Liver (tissue), 9 donors: ENCODE results near the gene NTHL1. TPM values are rescaled to one million over a fixed set of nuclear protein-coding genes. Genes with fewer than 3 reads are reported as not detected.

Experiments used
- DNase-seq: peaks from one replicate; pipeline ENCODE4 v3.0.0-alpha.2; 2017; ENCODE audit warnings: low spot score
- H3K27ac ChIP-seq, 2 donors: one replicate each; pipeline ENCODE4 v1.7.0; 2013; ENCODE audit warnings: inconsistent platforms in 2 of 2, low read length in 2 of 2, control low read depth in 1 of 2, low read depth in 1 of 2, mild to moderate bottlenecking in 1 of 2
- H3K27me3 ChIP-seq, 4 donors: one replicate each; pipeline versions ENCODE4 v1.6.1 to v1.7.0; 2013; ENCODE audit warnings: low read length in 3 of 4, inconsistent platforms in 1 of 4, mild to moderate bottlenecking in 1 of 4, moderate library complexity in 1 of 4; ENCODE audit not compliant: control insufficient read depth in 4 of 4, insufficient read depth in 4 of 4
- H3K36me3 ChIP-seq, 4 donors: one replicate each; pipeline versions ENCODE4 v1.6.1 to v1.7.0; 2013; ENCODE audit warnings: low read length in 3 of 4, mild to moderate bottlenecking in 3 of 4, low read depth in 1 of 4, moderate library complexity in 1 of 4; ENCODE audit not compliant: control insufficient read depth in 4 of 4, insufficient read depth in 3 of 4
- H3K4me1 ChIP-seq, 4 donors: one replicate each; pipeline versions ENCODE4 v1.6.1 to v1.7.0; 2013; ENCODE audit warnings: low read length in 3 of 4, mild to moderate bottlenecking in 3 of 4, moderate library complexity in 1 of 4; ENCODE audit not compliant: control insufficient read depth in 4 of 4, insufficient read depth in 4 of 4
- H3K4me3 ChIP-seq, 3 donors: one replicate each; pipeline versions ENCODE4 v1.6.1 to v1.7.0; 2013; ENCODE audit warnings: low read length in 3 of 3, control low read depth in 1 of 3, low read depth in 1 of 3, mild to moderate bottlenecking in 1 of 3
- H3K9ac ChIP-seq, 2 donors: one replicate each; pipeline ENCODE4 v1.7.0; 2013; ENCODE audit warnings: low read length in 2 of 2, mild to moderate bottlenecking in 2 of 2, moderate library complexity in 2 of 2, control low read depth in 1 of 2, low read depth in 1 of 2
- H3K9me3 ChIP-seq, 4 donors: one replicate each; pipeline versions ENCODE4 v1.6.1 to v1.7.0; 2013; ENCODE audit warnings: low read length in 3 of 4; ENCODE audit not compliant: control insufficient read depth in 4 of 4
- EGR1 ChIP-seq, 2 donors: IDR thresholded peaks; 2 replicates each; pipeline ENCODE4 v1.6.1; 2016 to 2018; ENCODE audit warnings: antibody characterized with exemption in 2 of 2, low read depth in 2 of 2
- FOXA1 ChIP-seq: IDR thresholded peaks from 2 replicates; pipeline ENCODE4 v1.6.1; 2016; ENCODE audit warnings: antibody characterized with exemption
- FOXA2 ChIP-seq: IDR thresholded peaks from 2 replicates; pipeline ENCODE4 v1.6.1; 2016; ENCODE audit warnings: antibody characterized with exemption
- GABPA ChIP-seq, 2 donors: IDR thresholded peaks in 1 of 2; conservative IDR thresholded peaks in 1 of 2; 2 replicates each; pipeline ENCODE4 v1.6.1; 2016; ENCODE audit warnings: antibody characterized with exemption in 2 of 2, mild to moderate bottlenecking in 1 of 2, moderate library complexity in 1 of 2
- HNF4A ChIP-seq, 2 donors: conservative IDR thresholded peaks; 2 replicates each; pipeline ENCODE4 v1.6.1; 2016; ENCODE audit warnings: antibody characterized with exemption in 2 of 2, mild to moderate bottlenecking in 2 of 2
- HNF4G ChIP-seq: IDR thresholded peaks from 2 replicates; pipeline ENCODE4 v1.6.1; 2016; ENCODE audit warnings: antibody characterized with exemption
- JUND ChIP-seq, 2 donors: IDR thresholded peaks; 2 replicates each; pipeline ENCODE4 v1.6.1; 2016; ENCODE audit warnings: antibody characterized with exemption in 2 of 2
- NR2F2 ChIP-seq: IDR thresholded peaks from 2 replicates; pipeline ENCODE4 v1.6.1; 2016; ENCODE audit warnings: antibody characterized with exemption
- RAD21 ChIP-seq, 2 donors: IDR thresholded peaks; 2 replicates each; pipeline ENCODE4 v1.6.1; 2016; ENCODE audit warnings: antibody characterized with exemption in 2 of 2, mild to moderate bottlenecking in 2 of 2
- RXRA ChIP-seq, 2 donors: IDR thresholded peaks; 2 replicates each; pipeline ENCODE4 v1.6.1; 2017 to 2018; ENCODE audit warnings: antibody characterized with exemption in 2 of 2, mild to moderate bottlenecking in 1 of 2
- SP1 ChIP-seq: IDR thresholded peaks from 2 replicates; pipeline ENCODE4 v1.6.1; 2018; ENCODE audit warnings: antibody characterized with exemption, mild to moderate bottlenecking
- TAF1 ChIP-seq: conservative IDR thresholded peaks from 2 replicates; pipeline ENCODE4 v1.6.1; 2016; ENCODE audit warnings: antibody characterized with exemption, mild to moderate bottlenecking
- YY1 ChIP-seq: IDR thresholded peaks from 2 replicates; pipeline ENCODE4 v1.6.1; 2016; ENCODE audit warnings: antibody characterized with exemption, mild to moderate bottlenecking
- WGBS: extraction: QIAGEN DNeasy Blood & Tissue Kit; methylation state at CpG from one replicate; pipeline ENCODE4 v1.1.7; 2013; 5-methylcytosine and 5-hydroxymethylcytosine counted together
- polyA plus RNA-seq, 2 donors: library from polyadenylated mRNA; stranded (reverse) in 1 of 2; unstranded in 1 of 2; fragments of 200-250 nt in 1 of 2; fragments of >200 nt in 1 of 2; fragmentation: Nextera tagmentation in 1 of 2; extraction: Ambion mirVana in 1 of 2; gene quantifications; one replicate each; pipeline versions ENCODE4 v1.2.1 to v1.2.3, GENCODE V29; 2013 to 2015
- total RNA-seq, 2 donors: library from RNA; depleted of rRNA; stranded (reverse); fragments of >200 nt; gene quantifications; one replicate each; pipeline ENCODE4 v1.2.3, GENCODE V29; 2014
- TF ChIP-seq, protein P1 (sequence below): IDR thresholded peaks from 2 replicates; pipeline ENCODE4 v1.6.1; 2016; ENCODE audit warnings: antibody characterized with exemption
- TF ChIP-seq, protein P2 (sequence below): IDR thresholded peaks from 2 replicates; pipeline ENCODE4 v1.6.1; 2016; ENCODE audit warnings: antibody characterized with exemption
- TF ChIP-seq, protein P3 (sequence below): fragments of 150-350 bp; IDR thresholded peaks from 2 replicates; pipeline ENCODE4 v1.5.1; 2017; ENCODE audit warnings: improper control_type of control experiment, low read depth, low read length; ENCODE audit not compliant: missing input control
- TF ChIP-seq, protein P4 (sequence below): IDR thresholded peaks from 2 replicates; pipeline ENCODE4 v1.6.1; 2016; ENCODE audit warnings: antibody characterized with exemption
- donor health status: healthy.
- donor health status: healthy.
- donor health status: healthy.
- donor health status: healthy.
- donor health status: healthy.

Gene NTHL1
- total and polyA plus RNA-seq, 4 donors = 10.4 to 166 (median 19.1) TPM

DNA sequence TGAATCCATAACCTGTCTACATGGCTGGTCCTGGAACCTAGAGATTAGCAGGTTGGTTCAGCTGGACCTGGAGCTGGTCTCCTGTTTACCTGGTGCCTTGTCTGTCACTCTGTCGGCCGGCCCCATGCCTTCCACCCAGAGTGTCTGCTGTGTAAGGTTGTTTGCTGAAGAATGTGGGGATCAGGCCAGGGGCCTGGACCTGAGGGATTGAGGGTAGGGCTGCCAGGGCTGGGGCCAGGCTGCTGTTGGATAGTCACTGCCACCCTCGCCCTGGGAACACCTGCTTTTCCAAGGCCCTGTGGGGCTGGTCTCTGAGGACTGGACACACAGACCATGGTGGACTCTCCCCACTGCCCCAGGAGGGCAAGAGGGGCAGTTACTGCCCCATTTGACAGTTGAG lies 19.5 kb downstream of the NTHL1 start:
- H3K9ac ChIP-seq = peak overlapping the region; percentile 64 to 94
- WGBS = 24% methylated on average over 3 of the region's 3 CpGs
- TF ChIP-seq NR2F2 (no peak), YY1 (no peak), RXRA (IDR thresholded peaks at IDR 0.05) (no peak), RAD21 (IDR thresholded peaks at IDR 0.05) (no peak), GABPA (IDR thresholded peaks at IDR 0.05 in 1 of 2, conservative IDR thresholded peaks at IDR 0.05 in 1 of 2) (no peak), HNF4G (no peak), FOXA2 (no peak), EGR1 (IDR thresholded peaks at IDR 0.05; ENCODE audit: low read depth in 2 of 2) (no peak)
- TF ChIP-seq, protein P1, sequence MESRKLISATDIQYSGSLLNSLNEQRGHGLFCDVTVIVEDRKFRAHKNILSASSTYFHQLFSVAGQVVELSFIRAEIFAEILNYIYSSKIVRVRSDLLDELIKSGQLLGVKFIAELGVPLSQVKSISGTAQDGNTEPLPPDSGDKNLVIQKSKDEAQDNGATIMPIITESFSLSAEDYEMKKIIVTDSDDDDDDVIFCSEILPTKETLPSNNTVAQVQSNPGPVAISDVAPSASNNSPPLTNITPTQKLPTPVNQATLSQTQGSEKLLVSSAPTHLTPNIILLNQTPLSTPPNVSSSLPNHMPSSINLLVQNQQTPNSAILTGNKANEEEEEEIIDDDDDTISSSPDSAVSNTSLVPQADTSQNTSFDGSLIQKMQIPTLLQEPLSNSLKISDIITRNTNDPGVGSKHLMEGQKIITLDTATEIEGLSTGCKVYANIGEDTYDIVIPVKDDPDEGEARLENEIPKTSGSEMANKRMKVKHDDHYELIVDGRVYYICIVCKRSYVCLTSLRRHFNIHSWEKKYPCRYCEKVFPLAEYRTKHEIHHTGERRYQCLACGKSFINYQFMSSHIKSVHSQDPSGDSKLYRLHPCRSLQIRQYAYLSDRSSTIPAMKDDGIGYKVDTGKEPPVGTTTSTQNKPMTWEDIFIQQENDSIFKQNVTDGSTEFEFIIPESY = no peak
- TF ChIP-seq, protein P2, sequence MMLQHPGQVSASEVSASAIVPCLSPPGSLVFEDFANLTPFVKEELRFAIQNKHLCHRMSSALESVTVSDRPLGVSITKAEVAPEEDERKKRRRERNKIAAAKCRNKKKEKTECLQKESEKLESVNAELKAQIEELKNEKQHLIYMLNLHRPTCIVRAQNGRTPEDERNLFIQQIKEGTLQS = no peak
- TF ChIP-seq, protein P3, sequence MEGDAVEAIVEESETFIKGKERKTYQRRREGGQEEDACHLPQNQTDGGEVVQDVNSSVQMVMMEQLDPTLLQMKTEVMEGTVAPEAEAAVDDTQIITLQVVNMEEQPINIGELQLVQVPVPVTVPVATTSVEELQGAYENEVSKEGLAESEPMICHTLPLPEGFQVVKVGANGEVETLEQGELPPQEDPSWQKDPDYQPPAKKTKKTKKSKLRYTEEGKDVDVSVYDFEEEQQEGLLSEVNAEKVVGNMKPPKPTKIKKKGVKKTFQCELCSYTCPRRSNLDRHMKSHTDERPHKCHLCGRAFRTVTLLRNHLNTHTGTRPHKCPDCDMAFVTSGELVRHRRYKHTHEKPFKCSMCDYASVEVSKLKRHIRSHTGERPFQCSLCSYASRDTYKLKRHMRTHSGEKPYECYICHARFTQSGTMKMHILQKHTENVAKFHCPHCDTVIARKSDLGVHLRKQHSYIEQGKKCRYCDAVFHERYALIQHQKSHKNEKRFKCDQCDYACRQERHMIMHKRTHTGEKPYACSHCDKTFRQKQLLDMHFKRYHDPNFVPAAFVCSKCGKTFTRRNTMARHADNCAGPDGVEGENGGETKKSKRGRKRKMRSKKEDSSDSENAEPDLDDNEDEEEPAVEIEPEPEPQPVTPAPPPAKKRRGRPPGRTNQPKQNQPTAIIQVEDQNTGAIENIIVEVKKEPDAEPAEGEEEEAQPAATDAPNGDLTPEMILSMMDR = no peak
- peak overlapping the region; percentile 89 to 99 (median 89) for H3K4me3 ChIP-seq
- no peaks in the 10 kb centered on the region for H3K36me3 ChIP-seq
- H3K9me3 ChIP-seq = no peaks in the 10 kb centered on the region
- H3K4me1 ChIP-seq = peaks cover 25 to 84% (median 65%) of the 10 kb centered on the region in 4 donors
- no peaks in the 10 kb centered on the region for H3K27me3 ChIP-seq
- H3K27ac ChIP-seq = peak overlapping the region; percentile 49 to 65
- DNase-seq = no peak

DNA sequence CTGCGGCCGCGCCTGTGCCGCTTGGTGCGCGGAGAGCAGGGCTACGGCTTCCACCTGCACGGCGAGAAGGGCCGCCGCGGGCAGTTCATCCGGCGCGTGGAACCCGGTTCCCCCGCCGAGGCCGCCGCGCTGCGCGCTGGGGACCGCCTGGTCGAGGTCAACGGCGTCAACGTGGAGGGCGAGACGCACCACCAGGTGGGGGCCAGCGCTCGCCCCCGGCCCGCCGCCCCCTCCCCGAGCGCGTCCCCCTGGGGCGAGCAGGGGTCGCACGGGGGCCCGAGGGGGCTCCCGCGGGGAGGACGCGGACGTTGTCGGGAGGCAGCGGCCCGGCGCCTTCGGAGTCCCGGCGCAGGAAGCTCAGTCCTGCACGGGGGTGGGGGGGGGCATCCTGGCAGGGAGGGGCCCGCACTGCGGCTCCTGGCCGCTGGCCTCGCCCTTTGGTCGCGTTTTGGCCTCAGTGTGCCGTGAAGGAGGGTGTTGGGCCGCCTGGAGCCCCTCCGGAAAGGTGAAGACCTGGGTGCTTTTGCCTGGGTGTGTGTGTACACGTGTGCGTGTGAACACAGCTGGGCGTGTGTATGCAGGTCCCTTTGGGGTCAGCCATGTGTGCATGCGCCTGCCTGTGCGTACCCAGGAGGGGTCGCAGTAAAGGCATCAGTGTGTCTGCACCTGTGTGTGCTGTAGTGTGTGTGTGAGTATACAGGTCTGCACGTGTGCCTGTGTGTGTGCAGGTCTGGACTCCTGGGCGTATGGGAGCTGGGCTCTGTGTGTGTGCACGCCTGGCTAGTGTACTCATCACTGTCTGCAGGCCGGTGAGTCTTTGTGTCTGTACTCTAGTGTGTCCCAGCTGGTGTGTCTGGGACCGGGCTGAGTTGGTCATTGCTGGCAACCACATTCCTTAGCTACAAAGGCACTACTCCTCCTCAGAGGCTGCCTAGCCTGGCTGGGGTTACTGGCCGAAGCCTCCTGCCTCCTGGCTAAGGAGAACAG lies 20.3 kb downstream of the NTHL1 start:
- H3K27ac ChIP-seq = peak overlapping the region; percentile 49 to 65
- TF ChIP-seq TAF1 (no peak), NR2F2 (no peak), YY1 (no peak), EGR1 (IDR thresholded peaks at IDR 0.05; ENCODE audit: low read depth in 2 of 2) (no peak), RAD21 (IDR thresholded peaks at IDR 0.05) (peak in 1 of 2 donors; percentile 14), HNF4A (conservative IDR thresholded peaks at IDR 0.05) (no peak), FOXA2 (no peak), HNF4G (no peak), SP1 (no peak), RXRA (IDR thresholded peaks at IDR 0.05) (peak in 1 of 2 donors; percentile 34), GABPA (IDR thresholded peaks at IDR 0.05 in 1 of 2, conservative IDR thresholded peaks at IDR 0.05 in 1 of 2) (no peak), JUND (IDR thresholded peaks at IDR 0.05) (peak in 1 of 2 donors; percentile 91), FOXA1 (no peak)
- TF ChIP-seq, protein P1 = peak; percentile 87
- TF ChIP-seq, protein P3 = no peak
- TF ChIP-seq, protein P4, sequence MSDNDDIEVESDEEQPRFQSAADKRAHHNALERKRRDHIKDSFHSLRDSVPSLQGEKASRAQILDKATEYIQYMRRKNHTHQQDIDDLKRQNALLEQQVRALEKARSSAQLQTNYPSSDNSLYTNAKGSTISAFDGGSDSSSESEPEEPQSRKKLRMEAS = peak; percentile 14
- TF ChIP-seq, protein P2 = no peak

More for the DNA sequence above, 20.3 kb downstream of the NTHL1 start:
- Histone ChIP-seq H3K27me3 (no peaks in the 10 kb centered on the region), H3K4me3 (peak overlapping the region; percentile 89 to 99 (median 89)), H3K4me1 (peaks cover 24 to 83% (median 65%) of the 10 kb centered on the region in 4 donors), H3K9me3 (no peaks in the 10 kb centered on the region), H3K9ac (peak overlapping the region; percentile 64 to 94), H3K36me3 (no peaks in the 10 kb centered on the region)
- 3% methylated on average over 76 of the region's 76 CpGs for WGBS
- no peak for DNase-seq
